ENCODE data around the gene EFNB1. TPM values are rescaled to one million over a fixed set of nuclear protein-coding genes. Genes with fewer than 3 reads are reported as not detected.

EFNB1 gene
- polyA plus RNA-seq, 3 donors: 114 to 156 (median 141) TPM

GRCh38 chrX:68878977-68879645 lies 50.3 kb downstream of the EFNB1 start:
- no peak for DNase-seq

GRCh38 chrX:68880846-68881552 lies 52.2 kb downstream of the EFNB1 start:
- DNase-seq: no peak

GRCh38 chrX:68881911-68882310 lies 53.1 kb downstream of the EFNB1 start:
- no peak for DNase-seq

- DNase-seq: no peak
Measured at GRCh38 chrX:68883800-68884199, 55.0 kb downstream of the EFNB1 start.

GRCh38 chrX:68889249-68889648 lies 60.4 kb downstream of the EFNB1 start:
- DNase-seq: no peak

Other genes with a start within 250 kb of the EFNB1 start
- 10 to 100 TPM; 20.3 to 22.9 (median 21.0) TPM for gene STARD8, start 181.4 kb upstream of the EFNB1 start, polyA plus RNA-seq (ENCODE audit: insufficient read length in 3 of 3)